Measurements from ENCODE around the gene GPR173. TPM values are rescaled to one million over a fixed set of nuclear protein-coding genes. Genes with fewer than 3 reads are reported as not detected.

Gene GPR173
- total RNA-seq, 2 donors from 2014 or later, result 7.0 to 9.4 TPM

DNA sequence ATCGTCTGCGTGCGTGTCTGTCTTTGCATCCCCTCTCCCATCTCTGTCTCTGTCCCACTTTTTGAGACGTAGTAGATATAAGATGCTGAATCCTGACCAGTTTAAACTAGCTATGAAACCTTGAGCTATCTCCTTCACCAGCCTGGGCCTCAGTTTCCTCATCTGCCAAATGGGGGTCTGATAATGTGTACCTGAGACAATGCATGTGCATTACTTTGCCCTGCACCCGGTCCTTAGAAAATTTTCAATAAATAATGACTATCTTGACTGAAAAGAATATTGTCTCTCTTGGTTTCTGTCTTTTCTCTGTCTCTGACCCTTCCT lies 46.0 kb downstream of the GPR173 start:
- Histone ChIP-seq H3K9ac (ENCODE audit: extremely low read depth, low read length, poor library complexity, severe bottlenecking) (peak overlapping the region; percentile 41), H3K27ac (ENCODE audit: low read depth, low read length) (no peak overlapping the region), H3K4me3 (ENCODE audit: low read length) (peak overlapping the region; percentile 88), H3K27me3 (ENCODE audit: control insufficient read depth, insufficient read depth, low read length, poor library complexity, severe bottlenecking) (no peaks in the 10 kb centered on the region), H3K4me1 (ENCODE audit: control insufficient read depth, insufficient read depth, low read length) (no peaks in the 10 kb centered on the region), H3K36me3 (ENCODE audit: control insufficient read depth, insufficient read depth, low read length) (peaks cover 1% of the 10 kb centered on the region), H3K9me3 (ENCODE audit: control insufficient read depth, low read length) (no peaks in the 10 kb centered on the region)
- peaks cover 45% of the 10 kb centered on the region for H3K9me3 Mint-ChIP-seq
- TF ChIP-seq, protein P1, sequence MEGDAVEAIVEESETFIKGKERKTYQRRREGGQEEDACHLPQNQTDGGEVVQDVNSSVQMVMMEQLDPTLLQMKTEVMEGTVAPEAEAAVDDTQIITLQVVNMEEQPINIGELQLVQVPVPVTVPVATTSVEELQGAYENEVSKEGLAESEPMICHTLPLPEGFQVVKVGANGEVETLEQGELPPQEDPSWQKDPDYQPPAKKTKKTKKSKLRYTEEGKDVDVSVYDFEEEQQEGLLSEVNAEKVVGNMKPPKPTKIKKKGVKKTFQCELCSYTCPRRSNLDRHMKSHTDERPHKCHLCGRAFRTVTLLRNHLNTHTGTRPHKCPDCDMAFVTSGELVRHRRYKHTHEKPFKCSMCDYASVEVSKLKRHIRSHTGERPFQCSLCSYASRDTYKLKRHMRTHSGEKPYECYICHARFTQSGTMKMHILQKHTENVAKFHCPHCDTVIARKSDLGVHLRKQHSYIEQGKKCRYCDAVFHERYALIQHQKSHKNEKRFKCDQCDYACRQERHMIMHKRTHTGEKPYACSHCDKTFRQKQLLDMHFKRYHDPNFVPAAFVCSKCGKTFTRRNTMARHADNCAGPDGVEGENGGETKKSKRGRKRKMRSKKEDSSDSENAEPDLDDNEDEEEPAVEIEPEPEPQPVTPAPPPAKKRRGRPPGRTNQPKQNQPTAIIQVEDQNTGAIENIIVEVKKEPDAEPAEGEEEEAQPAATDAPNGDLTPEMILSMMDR (conservative IDR thresholded peaks at IDR 0.05), result no peak
- peaks cover 7% of the 10 kb centered on the region for H3K36me3 Mint-ChIP-seq (ENCODE audit: low read depth)
- H3K27me3 Mint-ChIP-seq (ENCODE audit: insufficient read depth), result no peaks in the 10 kb centered on the region
- H3K4me1 Mint-ChIP-seq, result peaks cover 6% of the 10 kb centered on the region
- DNase-seq, result no peak
- WGBS, 2 experiments (ENCODE audit: insufficient coverage in 1 of 2, insufficient read length in 1 of 2), result 3% methylated on average over 4 of the region's 5 CpGs; no CpG with 5 or more reads in 1 of the 2 experiments
- peak overlapping the region; percentile 79 for H3K4me3 Mint-ChIP-seq
- peak overlapping the region; percentile 92 for H3K27ac Mint-ChIP-seq

DNA sequence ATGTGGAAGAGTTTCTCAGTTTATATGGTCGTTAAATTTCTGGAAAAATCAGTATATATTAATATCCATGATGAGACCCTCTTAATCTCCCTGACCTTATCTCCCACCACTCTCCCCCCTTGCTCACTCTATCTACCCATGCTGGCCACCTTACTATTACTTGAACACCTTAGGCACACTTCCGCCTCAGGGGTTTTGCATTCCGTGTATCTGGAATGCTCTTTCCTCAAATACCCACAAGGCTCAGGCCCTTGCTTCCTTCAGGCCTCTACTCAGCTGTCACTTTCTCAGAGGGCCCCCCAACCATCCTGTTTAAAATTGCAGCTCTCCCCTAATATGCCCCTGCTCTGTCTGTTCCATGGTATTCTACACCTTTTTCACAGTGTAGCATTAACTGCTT lies 47.2 kb downstream of the GPR173 start:
- Mint-ChIP-seq H3K27me3 (ENCODE audit: insufficient read depth) (no peaks in the 10 kb centered on the region), H3K4me1 (peaks cover 6% of the 10 kb centered on the region), H3K27ac (no peak overlapping the region), H3K36me3 (ENCODE audit: low read depth) (peaks cover 10% of the 10 kb centered on the region), H3K9me3 (peaks cover 41% of the 10 kb centered on the region), H3K4me3 (no peak overlapping the region)
- no peak overlapping the region for H3K9ac ChIP-seq (ENCODE audit: extremely low read depth, low read length, poor library complexity, severe bottlenecking)
- WGBS, 2 experiments (ENCODE audit: insufficient coverage in 1 of 2, insufficient read length in 1 of 2), result 93 to 97% methylated on average over 2 of the region's 3 CpGs
- DNase-seq, result no peak
- H3K4me1 ChIP-seq (ENCODE audit: control insufficient read depth, insufficient read depth, low read length), result no peaks in the 10 kb centered on the region
- H3K36me3 ChIP-seq (ENCODE audit: control insufficient read depth, insufficient read depth, low read length), result peaks cover 6% of the 10 kb centered on the region
- no peaks in the 10 kb centered on the region for H3K27me3 ChIP-seq (ENCODE audit: control insufficient read depth, insufficient read depth, low read length, poor library complexity, severe bottlenecking)
- TF ChIP-seq, protein P1 (conservative IDR thresholded peaks at IDR 0.05), result no peak
- H3K4me3 ChIP-seq (ENCODE audit: low read length), result no peak overlapping the region
- no peaks in the 10 kb centered on the region for H3K9me3 ChIP-seq (ENCODE audit: control insufficient read depth, low read length)
- no peak overlapping the region for H3K27ac ChIP-seq (ENCODE audit: low read depth, low read length)

- H3K27me3 Mint-ChIP-seq (ENCODE audit: insufficient read depth), result no peaks in the 10 kb centered on the region
- no peak overlapping the region for H3K9ac ChIP-seq (ENCODE audit: extremely low read depth, low read length, poor library complexity, severe bottlenecking)
- 96 to 100% methylated on average over 2 to 6 of the region's 6 CpGs for WGBS, 2 experiments (ENCODE audit: insufficient coverage in 1 of 2, insufficient read length in 1 of 2)
These were observed 66.4 kb downstream of the GPR173 start for GRCh38 chrX:53114864-53115549.

More at GRCh38 chrX:53114864-53115549, 66.4 kb downstream of the GPR173 start:
- Histone ChIP-seq H3K27me3 (ENCODE audit: control insufficient read depth, insufficient read depth, low read length, poor library complexity, severe bottlenecking) (no peaks in the 10 kb centered on the region), H3K4me3 (ENCODE audit: low read length) (no peak overlapping the region), H3K9me3 (ENCODE audit: control insufficient read depth, low read length) (no peaks in the 10 kb centered on the region), H3K36me3 (ENCODE audit: control insufficient read depth, insufficient read depth, low read length) (no peaks in the 10 kb centered on the region), H3K27ac (ENCODE audit: low read depth, low read length) (no peak overlapping the region), H3K4me1 (ENCODE audit: control insufficient read depth, insufficient read depth, low read length) (no peaks in the 10 kb centered on the region)
- H3K36me3 Mint-ChIP-seq (ENCODE audit: low read depth), result peaks cover 17% of the 10 kb centered on the region
- TF ChIP-seq, protein P1 (conservative IDR thresholded peaks at IDR 0.05), result no peak
- H3K4me3 Mint-ChIP-seq, result no peak overlapping the region
- H3K27ac Mint-ChIP-seq, result no peak overlapping the region
- H3K9me3 Mint-ChIP-seq, result peaks cover 49% of the 10 kb centered on the region
- no peak for DNase-seq
- no peaks in the 10 kb centered on the region for H3K4me1 Mint-ChIP-seq
